ENCODE results near the gene ARID1B. TPM values are rescaled to one million over a fixed set of nuclear protein-coding genes. Genes with fewer than 3 reads are reported as not detected.

Gene ARID1B
- total RNA-seq, 6 experiments from 2014 or later = 23.2 to 35.3 (median 30.7) TPM

DNA sequence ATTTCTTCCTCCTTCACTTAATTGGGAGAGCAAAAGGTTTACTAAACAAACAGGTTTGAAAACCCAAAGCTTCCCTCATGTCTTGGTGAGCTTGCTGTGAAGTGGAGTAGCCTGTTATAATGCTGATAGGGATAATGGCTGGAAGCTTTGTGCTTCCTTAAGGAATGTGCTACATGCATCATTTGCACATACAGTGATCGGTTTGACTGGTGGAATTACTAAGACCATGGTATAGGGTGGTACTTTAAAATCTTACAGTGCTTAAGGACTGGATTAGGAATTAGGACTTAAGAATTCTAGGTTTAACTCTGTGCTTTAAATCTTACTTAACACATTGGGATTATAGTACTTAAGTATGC, 75.7 kb downstream of the ARID1B start:
- no peaks in the 10 kb centered on the region for H3K36me3 ChIP-seq
- H3K27me3 ChIP-seq = no peaks in the 10 kb centered on the region
- ATAC-seq (no peak), DNase-seq (no peak)
- TF ChIP-seq, protein P1, sequence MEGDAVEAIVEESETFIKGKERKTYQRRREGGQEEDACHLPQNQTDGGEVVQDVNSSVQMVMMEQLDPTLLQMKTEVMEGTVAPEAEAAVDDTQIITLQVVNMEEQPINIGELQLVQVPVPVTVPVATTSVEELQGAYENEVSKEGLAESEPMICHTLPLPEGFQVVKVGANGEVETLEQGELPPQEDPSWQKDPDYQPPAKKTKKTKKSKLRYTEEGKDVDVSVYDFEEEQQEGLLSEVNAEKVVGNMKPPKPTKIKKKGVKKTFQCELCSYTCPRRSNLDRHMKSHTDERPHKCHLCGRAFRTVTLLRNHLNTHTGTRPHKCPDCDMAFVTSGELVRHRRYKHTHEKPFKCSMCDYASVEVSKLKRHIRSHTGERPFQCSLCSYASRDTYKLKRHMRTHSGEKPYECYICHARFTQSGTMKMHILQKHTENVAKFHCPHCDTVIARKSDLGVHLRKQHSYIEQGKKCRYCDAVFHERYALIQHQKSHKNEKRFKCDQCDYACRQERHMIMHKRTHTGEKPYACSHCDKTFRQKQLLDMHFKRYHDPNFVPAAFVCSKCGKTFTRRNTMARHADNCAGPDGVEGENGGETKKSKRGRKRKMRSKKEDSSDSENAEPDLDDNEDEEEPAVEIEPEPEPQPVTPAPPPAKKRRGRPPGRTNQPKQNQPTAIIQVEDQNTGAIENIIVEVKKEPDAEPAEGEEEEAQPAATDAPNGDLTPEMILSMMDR (IDR thresholded peaks at IDR 0.05) = no peak
- TF ChIP-seq POLR2A (IDR thresholded peaks at IDR 0.05) = no peak
- H3K9me3 ChIP-seq = no peaks in the 10 kb centered on the region
- WGBS (ENCODE audit: insufficient coverage, low coverage, low lambda C conversion rate, missing lambda C conversion rate) = 100% methylated on average over 1 of the region's 1 CpG
- peaks cover 0 to 3% (median 0%) of the 10 kb centered on the region in 4 donors for H3K4me1 ChIP-seq
- H3K4me3 ChIP-seq = no peak overlapping the region
- intact Hi-C loops (cut with DNase I) = no loop called here
- no peak overlapping the region for H3K27ac ChIP-seq

DNA sequence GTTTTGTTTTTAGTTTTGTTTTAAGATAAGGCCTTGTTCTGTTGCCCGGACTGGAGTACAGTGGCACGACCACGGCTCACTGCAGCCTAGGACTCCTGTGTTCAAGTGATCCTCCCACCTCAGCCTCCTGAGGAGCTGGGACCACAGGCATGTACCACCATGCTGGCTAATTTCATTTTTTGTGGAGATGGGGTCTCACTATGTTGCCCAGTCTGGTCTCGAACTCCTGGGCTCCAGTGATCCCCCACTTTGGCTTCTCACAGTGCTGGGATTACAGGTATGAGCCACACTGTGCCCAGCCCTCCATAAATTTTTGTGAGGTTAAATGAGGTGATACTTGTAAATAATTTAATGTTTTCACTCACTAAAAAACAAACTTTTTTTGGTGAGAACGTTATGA, 76.6 kb downstream of the ARID1B start:
- no peak for DNase-seq
- H3K4me3 ChIP-seq = no peak overlapping the region
- TF ChIP-seq, protein P1 (IDR thresholded peaks at IDR 0.05) = no peak
- TF ChIP-seq POLR2A (IDR thresholded peaks at IDR 0.05) = no peak
- H3K4me1 ChIP-seq = peaks cover 0 to 3% (median 0%) of the 10 kb centered on the region in 4 donors
- H3K36me3 ChIP-seq = no peaks in the 10 kb centered on the region
- no peaks in the 10 kb centered on the region for H3K9me3 ChIP-seq
- H3K27me3 ChIP-seq = no peaks in the 10 kb centered on the region
- ATAC-seq = no peak
- WGBS (ENCODE audit: insufficient coverage, low coverage, low lambda C conversion rate, missing lambda C conversion rate) = 91% methylated on average over 5 of the region's 5 CpGs
- no peak overlapping the region for H3K27ac ChIP-seq
- intact Hi-C loops (cut with DNase I) = no loop called here

GRCh38 chr6:156854466-156855161, 77.4 kb downstream of the ARID1B start:
- intact Hi-C loops (cut with DNase I) = no loop called here

DNA sequence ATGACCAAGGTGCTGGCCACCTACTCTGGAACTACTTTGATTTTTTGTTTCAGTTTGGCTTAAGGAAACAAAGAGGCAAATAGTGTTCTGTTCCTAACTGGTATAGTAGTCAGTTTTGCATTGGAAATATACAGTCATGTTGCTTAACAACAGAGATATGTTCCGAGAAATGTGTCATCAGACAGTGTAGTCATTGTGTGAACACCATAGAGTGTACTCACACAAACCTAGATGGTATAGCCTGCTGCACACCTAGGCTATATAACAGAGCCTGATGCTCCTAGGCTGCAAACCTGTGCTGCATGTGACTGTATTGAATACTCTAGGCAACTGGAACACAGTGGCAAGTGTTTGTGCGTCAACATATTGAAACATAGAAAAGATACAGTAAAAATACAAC, 80.4 kb downstream of the ARID1B start:
- WGBS (ENCODE audit: insufficient coverage, low coverage, low lambda C conversion rate, missing lambda C conversion rate) = 95% methylated on average over 2 of the region's 2 CpGs
- no peaks in the 10 kb centered on the region for H3K4me1 ChIP-seq
- H3K4me3 ChIP-seq = no peak overlapping the region
- H3K9me3 ChIP-seq = no peaks in the 10 kb centered on the region
- no peak overlapping the region for H3K27ac ChIP-seq
- H3K36me3 ChIP-seq = no peaks in the 10 kb centered on the region
- no peak for DNase-seq
- no peaks in the 10 kb centered on the region for H3K27me3 ChIP-seq
- intact Hi-C loops (cut with DNase I) = no loop called here
- TF ChIP-seq POLR2A (IDR thresholded peaks at IDR 0.05) = no peak
- TF ChIP-seq, protein P1 (IDR thresholded peaks at IDR 0.05) = no peak
- ATAC-seq = no peak

More at GRCh38 chr6:156854466-156855161, 77.4 kb downstream of the ARID1B start:
- no peak overlapping the region for H3K4me3 ChIP-seq
- peak in 2 of 4 donors; percentile 17 to 27 for ATAC-seq
- H3K9me3 ChIP-seq = no peaks in the 10 kb centered on the region
- peaks cover 0 to 3% (median 0%) of the 10 kb centered on the region in 4 donors for H3K4me1 ChIP-seq
- no peaks in the 10 kb centered on the region for H3K27me3 ChIP-seq
- no peaks in the 10 kb centered on the region for H3K36me3 ChIP-seq
- WGBS (ENCODE audit: insufficient coverage, low coverage, low lambda C conversion rate, missing lambda C conversion rate) = 87% methylated on average over 9 of the region's 10 CpGs
- no peak for DNase-seq
- TF ChIP-seq POLR2A (IDR thresholded peaks at IDR 0.05) = no peak
- TF ChIP-seq, protein P1 (IDR thresholded peaks at IDR 0.05) = no peak
- no peak overlapping the region for H3K27ac ChIP-seq
